GM12878 (cell line): ENCODE measurements around the gene ZNF284. TPM values are rescaled to one million over a fixed set of nuclear protein-coding genes. Genes with fewer than 3 reads are reported as not detected.

Source experiments
- ATAC-seq: fragments of 200-7000 bp; cut with Tn5 transposase; 3 replicates; pipeline ENCODE4 v1.9.1; 2020; ENCODE audit warnings: mild to moderate bottlenecking, moderate library complexity
- BruUV-seq: library from RNA; stranded (reverse); fragments of 400-500 nt; replicated peaks from 2 replicates; lab custom pipeline; 2021; lab: Mats Ljungman, UMichigan
- CTCF ChIA-PET: fragments of 300-600 bp; sonication (Branson Sonifier 250); formaldehyde crosslinking; extraction: SDS; loops from one replicate; lab custom pipeline; 2021; ENCODE audit warnings: inconsistent platforms; lab: Yijun Ruan, JAX
- POLR2A ChIA-PET: fragments of 350-600 bp; formaldehyde crosslinking; extraction: SDS; loops from one replicate; lab custom pipeline; 2021; ENCODE audit warnings: inconsistent platforms; lab: Charles Lee
- RAD21 ChIA-PET: fragments of 300-600 bp; sonication (Branson Sonifier 250); formaldehyde crosslinking; loops from one replicate; lab custom pipeline; 2023; ENCODE audit warnings: antibody characterized with exemption; ENCODE audit not compliant: unreplicated experiment; lab: Charles Lee
- SMC1A ChIA-PET: fragments of 300-600 bp; sonication (Branson Sonifier 250); formaldehyde crosslinking; loops from one replicate; lab custom pipeline; 2023; ENCODE audit not compliant: unreplicated experiment, uncharacterized antibody; lab: Charles Lee
- DNase-seq: peaks from one replicate; pipeline ENCODE4 v3.0.0-alpha.2; 2011; ENCODE audit warnings: low read depth, low spot score
- FAIRE-seq: peaks from 3 replicates; lab custom pipeline; 2011; peaks lifted over from hg19 to GRCh38; lab: Jason Lieb, UNC
- H2AFZ ChIP-seq: 2 replicates; pipeline ENCODE4 v1.6.0; 2011; ENCODE audit warnings: low read depth, low read length, control low read depth; ENCODE audit not compliant: control insufficient read depth
- H3K27ac ChIP-seq: 2 replicates; pipeline ENCODE4 v1.5.1; 2011; ENCODE audit warnings: control low read depth; ENCODE audit not compliant: control insufficient read depth, insufficient read depth
- H3K27me3 ChIP-seq, 2 experiments: replicated peaks in 1 of 2; 2 replicates each; pipeline versions ENCODE4 v1.6.0 to v1.6.1; 2011; ENCODE audit warnings: low read length in 1 of 2; ENCODE audit not compliant: control insufficient read depth in 2 of 2, insufficient read depth in 2 of 2
- H3K36me3 ChIP-seq, 2 experiments: 2 replicates each; pipeline ENCODE4 v1.5.1; 2011; ENCODE audit warnings: low read length in 1 of 2; ENCODE audit not compliant: control insufficient read depth in 2 of 2, insufficient read depth in 2 of 2
- H3K4me1 ChIP-seq: 2 replicates; pipeline ENCODE4 v1.6.1; 2011; ENCODE audit warnings: mild to moderate bottlenecking, low read length, moderate library complexity, mixed read lengths; ENCODE audit not compliant: control insufficient read depth, insufficient read depth
- H3K4me2 ChIP-seq: 2 replicates; pipeline ENCODE4 v1.6.0; 2011; ENCODE audit warnings: control low read depth; ENCODE audit not compliant: control insufficient read depth, insufficient read depth
- H3K4me3 ChIP-seq: fragments of 200-600 bp; sonication (generic); 2 replicates; pipeline ENCODE4 v1.5.1; 2016
- H3K79me2 ChIP-seq: 2 replicates; pipeline ENCODE4 v1.6.0; 2011; ENCODE audit warnings: low read length; ENCODE audit not compliant: control insufficient read depth, insufficient read depth
- H3K9ac ChIP-seq: 2 replicates; pipeline ENCODE4 v1.8.0; 2011; ENCODE audit warnings: low read length, control low read depth, mixed read lengths; ENCODE audit not compliant: control insufficient read depth, insufficient read depth
- H3K9me3 ChIP-seq: replicated peaks from 3 replicates; pipeline ENCODE4 v1.5.1; 2011; ENCODE audit warnings: mild to moderate bottlenecking, low read length; ENCODE audit not compliant: control insufficient read depth, insufficient read depth
- H4K20me1 ChIP-seq: 2 replicates; pipeline ENCODE4 v1.6.0; 2011; ENCODE audit not compliant: control insufficient read depth, insufficient read depth
- BCLAF1 ChIP-seq: fragments of 450-650 bp; IDR thresholded peaks from 2 replicates; pipeline ENCODE4 v1.6.1; 2017; ENCODE audit warnings: antibody characterized with exemption, mild to moderate bottlenecking, moderate library complexity
- CBX3 ChIP-seq: fragments of 200-600 bp; sonication (generic); IDR thresholded peaks from 2 replicates; pipeline ENCODE4 v1.6.1; 2016; ENCODE audit warnings: low read depth, borderline replicate concordance
- CTCF ChIP-seq, 3 experiments: IDR thresholded peaks in 2 of 3; conservative IDR thresholded peaks in 1 of 3; 2 replicates each; pipeline ENCODE4 v1.5.1; 2011; ENCODE audit warnings: low read depth in 3 of 3, low read length in 3 of 3, mild to moderate bottlenecking in 3 of 3, control low read depth in 2 of 3, moderate library complexity in 2 of 3, inconsistent platforms in 1 of 3, mixed read lengths in 1 of 3; ENCODE audit not compliant: control insufficient read depth in 2 of 3, insufficient read depth in 1 of 3; ENCODE audit errors: extremely low read depth in 1 of 3
- CUX1 ChIP-seq: IDR thresholded peaks from 2 replicates; pipeline ENCODE4 v1.6.1; 2012; ENCODE audit warnings: improper control_type of control experiment, low read depth, low read length; ENCODE audit not compliant: insufficient replicate concordance
- HDAC6 ChIP-seq: fragments of 200-600 bp; sonication (generic); IDR thresholded peaks from one replicate; pipeline ENCODE4 v1.8.0; 2017; ENCODE audit warnings: antibody characterized with exemption; ENCODE audit not compliant: unreplicated experiment
- IRF4 ChIP-seq: IDR thresholded peaks from 2 replicates; pipeline ENCODE4 v1.6.1; 2011; ENCODE audit warnings: low read depth, low read length
- NBN ChIP-seq: fragments of 450-650 bp; IDR thresholded peaks from 2 replicates; pipeline ENCODE4 v1.6.1; 2016
- SREBF2 ChIP-seq: IDR thresholded peaks from 2 replicates; pipeline ENCODE4 v1.6.1; 2012; ENCODE audit warnings: mild to moderate bottlenecking, low read length
- WGBS: methylation state at CpG from one replicate; pipeline ENCODE4 v1.1.6; 2016; ENCODE audit warnings: low lambda C conversion rate; ENCODE audit not compliant: insufficient replicate concordance, insufficient coverage; ENCODE audit errors: missing lambda C conversion rate; 5-methylcytosine and 5-hydroxymethylcytosine counted together
- in situ Hi-C: fragments of 300-500 bp; cut with MboI; formaldehyde crosslinking; loops from 9 replicates; pipeline ENCODE4 v1.14.3; 2018; ENCODE audit warnings: mixed read lengths
- intact Hi-C: fragments of 100-400 bp; cut with micrococcal nuclease; formaldehyde crosslinking; loops from one replicate; pipeline ENCODE4 v1.14.2; 2022; ENCODE audit not compliant: unreplicated experiment
- polyA plus RNA-seq, 11 experiments: library from polyadenylated mRNA; depleted of rRNA in 4 of 11; unstranded in 6 of 11; stranded (reverse) in 5 of 11; fragments of >200 nt; fragmentation: Nextera tagmentation in 4 of 11; fragmentation: Illumina TruSeq in 1 of 11; extraction: Ambion mirVana in 4 of 11; extraction: Trizol in 1 of 11; gene quantifications; 1 replicate in 1 of 11; 2 replicates in 10 of 11; pipeline versions ENCODE4 v1.2.1 to v1.2.3, GENCODE V29; 2011 to 2016; ENCODE audit warnings: inconsistent platforms in 2 of 11, missing spikeins in 2 of 11, low read depth in 1 of 11
- total RNA-seq, 4 experiments: library from RNA; depleted of rRNA in 3 of 4; stranded (reverse); fragments of >200 nt in 3 of 4; fragmentation: Illumina TruSeq in 1 of 4; extraction: Trizol in 1 of 4; gene quantifications; 2 replicates each; pipeline versions ENCODE4 v1.2.1 to v1.2.3, GENCODE V29; 2013 to 2021

Gene ZNF284
- total and polyA plus RNA-seq, 10 of the 15 experiments (the other 5 are each of a cell fraction or from before 2014, with no cell fraction given) = 0.35 to 1.7 (median 0.60) TPM

GRCh38 chr19:44131955-44132354, 60.0 kb downstream of the ZNF284 start:
- no peak for DNase-seq
- Histone ChIP-seq H3K4me2 (no peak overlapping the region), H2AFZ (no peak overlapping the region), H3K4me3 (no peak overlapping the region), H3K9me3 (peaks cover 8% of the 10 kb centered on the region), H3K27me3 (no peaks in the 10 kb centered on the region), H3K9ac (no peak overlapping the region), H3K4me1 (no peaks in the 10 kb centered on the region), H3K36me3 (peaks cover 2 to 12% of the 10 kb centered on the region in 2 experiments; a peak in 3 of 4 replicates), H3K27ac (no peak overlapping the region), H3K79me2 (no peaks in the 10 kb centered on the region), H4K20me1 (no peaks in the 10 kb centered on the region)
- no peak for ATAC-seq
- TF ChIP-seq CUX1 = no peak
- no peak for TF ChIP-seq CTCF (IDR thresholded peaks at IDR 0.05 in 2 of 3, conservative IDR thresholded peaks at IDR 0.05 in 1 of 3; ENCODE audit: control insufficient read depth in 2 of 3, extremely low read depth in 1 of 3, insufficient read depth in 1 of 3, low read depth in 3 of 3, low read length in 3 of 3)
- no peak for TF ChIP-seq IRF4
- no peak for TF ChIP-seq BCLAF1
- TF ChIP-seq HDAC6 = no peak
- no peak for TF ChIP-seq SREBF2
- TF ChIP-seq NBN = no peak
- no peak for TF ChIP-seq CBX3
- 86% methylated on average over 5 of the region's 5 CpGs for WGBS
- ChIA-PET RAD21 (no interaction called here), CTCF (no interaction called here), SMC1A (no interaction called here), POLR2A (no interaction called here)
- no peak for FAIRE-seq
- intact Hi-C loops (no loop called here), in situ Hi-C loops (no loop called here)
- BruUV-seq = no TSS peak
